ENCODE results near the gene CNGB1. TPM values are rescaled to one million over a fixed set of nuclear protein-coding genes. Genes with fewer than 3 reads are reported as not detected.

The CNGB1 gene
- total RNA-seq, 1 experiment from 2014 or later = 0.04 TPM

DNA sequence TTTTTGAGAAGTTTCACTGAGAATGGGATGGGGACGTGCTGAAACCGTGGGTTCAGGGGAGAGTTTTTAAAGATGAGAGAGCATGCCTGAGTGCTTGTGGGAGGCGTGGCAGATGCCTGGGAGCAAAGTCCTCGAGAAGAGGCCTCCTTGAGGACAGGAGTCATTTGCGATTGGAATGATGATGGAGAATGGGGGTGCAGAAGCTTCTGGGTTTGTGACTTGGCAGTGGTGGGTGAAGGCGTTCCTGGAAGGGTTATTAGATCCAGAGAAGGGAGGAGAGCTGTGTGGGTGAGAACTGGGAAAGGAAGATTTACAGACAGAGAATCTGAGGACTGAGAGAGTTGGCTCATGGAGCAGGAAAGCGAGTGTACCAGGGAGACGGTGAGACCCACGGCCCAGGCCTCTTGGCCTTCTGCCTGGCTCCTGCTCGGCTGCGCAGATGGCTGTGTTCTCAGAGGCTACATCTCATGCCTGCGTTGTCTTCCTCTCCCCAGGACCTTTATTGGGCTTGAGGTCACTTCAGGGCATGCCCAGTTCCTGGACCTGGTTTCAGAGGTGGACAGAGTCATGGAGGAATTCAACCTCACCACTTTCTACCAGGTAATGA lies 46.0 kb upstream of the CNGB1 start:
- Histone ChIP-seq H2AFZ (ENCODE audit: low read length) (no peak overlapping the region), H3K9me2 (replicated peaks; ENCODE audit: low read length) (no peaks in the 10 kb centered on the region), H3K4me2 (ENCODE audit: low read length) (no peak overlapping the region), H4K20me1 (ENCODE audit: low read length) (no peaks in the 10 kb centered on the region), H3K27ac (ENCODE audit: low read length) (no peak overlapping the region), H3K9ac (ENCODE audit: low read length) (no peak overlapping the region), H3K36me3 (ENCODE audit: low read depth, low read length) (no peaks in the 10 kb centered on the region; the same call in 1 of the 2 replicates), H3K9me3 (ENCODE audit: low read length) (no peaks in the 10 kb centered on the region), H3K4me1 (ENCODE audit: insufficient read depth, low read length) (peaks cover 8% of the 10 kb centered on the region), H3F3A (ENCODE audit: low read length, unreplicated experiment) (no peaks in the 10 kb centered on the region), H3K27me3 (ENCODE audit: low read length) (no peaks in the 10 kb centered on the region), H3K79me2 (ENCODE audit: low read length) (no peaks in the 10 kb centered on the region), H3K4me3 (ENCODE audit: low read length) (no peak overlapping the region)
- ChIA-PET POLR2A (ENCODE audit: unreplicated experiment) (no interaction called here), CTCF (no interaction called here)
- DNase-seq (no peak), ATAC-seq (no peak)
- BruUV-seq (replicated peaks) = no TSS peak
- intact Hi-C loops (cut with micrococcal nuclease) = no loop called here
- no peak for TF ChIP-seq EZH2phosphoT487 (IDR thresholded peaks at IDR 0.05; ENCODE audit: borderline replicate concordance, low read length)

DNA sequence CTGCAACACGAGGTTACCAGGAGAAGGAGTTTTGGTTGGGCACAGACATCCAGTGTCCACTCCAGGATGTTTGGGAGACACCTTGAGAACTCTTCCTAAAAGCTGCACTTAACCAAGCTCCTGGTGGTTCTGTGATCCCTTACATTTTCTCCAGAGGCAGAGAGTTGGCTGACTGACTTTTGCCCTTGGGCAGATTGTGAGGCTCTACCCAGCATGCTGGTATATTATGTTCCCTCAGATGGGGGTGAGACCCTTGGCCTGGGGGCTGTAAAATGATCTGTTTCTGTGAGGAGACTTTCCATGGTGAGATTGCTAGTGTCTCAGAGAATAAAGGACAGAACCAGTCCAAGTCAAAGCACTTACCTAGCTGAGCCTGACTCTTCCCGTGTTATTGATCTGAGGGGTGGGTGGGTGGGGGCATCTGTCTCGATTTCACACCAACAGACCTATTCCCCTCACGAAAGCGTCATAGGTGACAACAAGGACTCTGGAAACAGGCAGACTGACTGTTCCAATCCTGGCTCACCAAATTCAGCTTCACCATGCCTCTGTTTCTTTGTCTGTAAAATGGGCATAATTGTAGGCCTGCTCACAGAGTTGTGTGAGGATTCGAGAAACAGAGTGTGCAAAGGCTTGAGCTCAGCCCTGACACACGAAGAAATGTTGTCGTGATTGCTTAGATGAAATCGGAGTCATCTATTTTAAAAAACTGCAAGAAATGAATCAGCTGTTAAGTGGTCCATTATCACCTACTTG lies 42.5 kb upstream of the CNGB1 start:
- Histone ChIP-seq H3K4me2 (ENCODE audit: low read length) (no peak overlapping the region), H3K9ac (ENCODE audit: low read length) (no peak overlapping the region), H3F3A (ENCODE audit: low read length, unreplicated experiment) (no peaks in the 10 kb centered on the region), H4K20me1 (ENCODE audit: low read length) (no peaks in the 10 kb centered on the region), H3K9me3 (ENCODE audit: low read length) (no peaks in the 10 kb centered on the region), H3K36me3 (ENCODE audit: low read depth, low read length) (no peaks in the 10 kb centered on the region), H3K79me2 (ENCODE audit: low read length) (no peaks in the 10 kb centered on the region), H3K4me3 (ENCODE audit: low read length) (no peak overlapping the region), H3K4me1 (ENCODE audit: insufficient read depth, low read length) (no peaks in the 10 kb centered on the region), H3K27ac (ENCODE audit: low read length) (no peak overlapping the region), H2AFZ (ENCODE audit: low read length) (no peak overlapping the region), H3K27me3 (ENCODE audit: low read length) (no peaks in the 10 kb centered on the region), H3K9me2 (replicated peaks; ENCODE audit: low read length) (no peaks in the 10 kb centered on the region)
- CTCF ChIA-PET = no interaction called here
- BruUV-seq (replicated peaks) = no TSS peak
- intact Hi-C loops (cut with micrococcal nuclease) = no loop called here
- DNase-seq = no peak
- ATAC-seq = no peak
- TF ChIP-seq, protein P1, sequence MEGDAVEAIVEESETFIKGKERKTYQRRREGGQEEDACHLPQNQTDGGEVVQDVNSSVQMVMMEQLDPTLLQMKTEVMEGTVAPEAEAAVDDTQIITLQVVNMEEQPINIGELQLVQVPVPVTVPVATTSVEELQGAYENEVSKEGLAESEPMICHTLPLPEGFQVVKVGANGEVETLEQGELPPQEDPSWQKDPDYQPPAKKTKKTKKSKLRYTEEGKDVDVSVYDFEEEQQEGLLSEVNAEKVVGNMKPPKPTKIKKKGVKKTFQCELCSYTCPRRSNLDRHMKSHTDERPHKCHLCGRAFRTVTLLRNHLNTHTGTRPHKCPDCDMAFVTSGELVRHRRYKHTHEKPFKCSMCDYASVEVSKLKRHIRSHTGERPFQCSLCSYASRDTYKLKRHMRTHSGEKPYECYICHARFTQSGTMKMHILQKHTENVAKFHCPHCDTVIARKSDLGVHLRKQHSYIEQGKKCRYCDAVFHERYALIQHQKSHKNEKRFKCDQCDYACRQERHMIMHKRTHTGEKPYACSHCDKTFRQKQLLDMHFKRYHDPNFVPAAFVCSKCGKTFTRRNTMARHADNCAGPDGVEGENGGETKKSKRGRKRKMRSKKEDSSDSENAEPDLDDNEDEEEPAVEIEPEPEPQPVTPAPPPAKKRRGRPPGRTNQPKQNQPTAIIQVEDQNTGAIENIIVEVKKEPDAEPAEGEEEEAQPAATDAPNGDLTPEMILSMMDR (conservative IDR thresholded peaks at IDR 0.05; ENCODE audit: low read depth, low read length) = no peak
- TF ChIP-seq EZH2phosphoT487 (IDR thresholded peaks at IDR 0.05; ENCODE audit: borderline replicate concordance, low read length) (no peak), EZH2 (IDR thresholded peaks at IDR 0.05; ENCODE audit: low read length, unreplicated experiment) (no peak)
- POLR2A ChIA-PET (ENCODE audit: unreplicated experiment) = interaction anchor here (0.5 kb wide), 1 partner anchor 141 kb away, joined by 5 read pairs; no protein-coding TSS in a partner anchor

GRCh38 chr16:58012481-58012880 lies 41.6 kb upstream of the CNGB1 start:
- no peak for ATAC-seq
- Histone ChIP-seq H3K4me3 (ENCODE audit: low read length) (no peak overlapping the region), H2AFZ (ENCODE audit: low read length) (no peak overlapping the region), H3K9ac (ENCODE audit: low read length) (no peak overlapping the region), H3K9me3 (ENCODE audit: low read length) (no peaks in the 10 kb centered on the region), H3K9me2 (replicated peaks; ENCODE audit: low read length) (no peaks in the 10 kb centered on the region), H3K4me2 (ENCODE audit: low read length) (no peak overlapping the region), H3K36me3 (ENCODE audit: low read depth, low read length) (no peaks in the 10 kb centered on the region), H3K27me3 (ENCODE audit: low read length) (no peaks in the 10 kb centered on the region), H3K79me2 (ENCODE audit: low read length) (no peaks in the 10 kb centered on the region), H3F3A (ENCODE audit: low read length, unreplicated experiment) (no peaks in the 10 kb centered on the region), H3K27ac (ENCODE audit: low read length) (no peak overlapping the region), H4K20me1 (ENCODE audit: low read length) (no peaks in the 10 kb centered on the region), H3K4me1 (ENCODE audit: insufficient read depth, low read length) (no peaks in the 10 kb centered on the region)
- BruUV-seq (replicated peaks) = no TSS peak
- no peak for TF ChIP-seq EZH2phosphoT487 (IDR thresholded peaks at IDR 0.05; ENCODE audit: borderline replicate concordance, low read length)
- TF ChIP-seq, protein P1 (conservative IDR thresholded peaks at IDR 0.05; ENCODE audit: low read depth, low read length) = no peak
- TF ChIP-seq EZH2 (IDR thresholded peaks at IDR 0.05; ENCODE audit: low read length, unreplicated experiment) = no peak
- no peak for DNase-seq
- ChIA-PET CTCF (no interaction called here), POLR2A (ENCODE audit: unreplicated experiment) (no interaction called here)
- intact Hi-C loops (cut with micrococcal nuclease) = no loop called here

Measured in PC-3 (cell line).